ENCODE data around the gene THEMIS.

- no peak for TF ChIP-seq CTCF (IDR thresholded peaks at IDR 0.05; ENCODE audit: low read length)
- TF ChIP-seq EZH2 (optimal IDR thresholded peaks at IDR 0.05; ENCODE audit: low read depth, low read length), result no peak
- TF ChIP-seq EZH2phosphoT487 (IDR thresholded peaks at IDR 0.05; ENCODE audit: low read length), result no peak
Measured at GRCh38 chr6:127737768-127738167, 163.1 kb downstream of the THEMIS start.

All from MM.1S (cell line).